A673 (cell line): ENCODE results near the gene PLOD3. TPM values are rescaled to one million over a fixed set of nuclear protein-coding genes. Genes with fewer than 3 reads are reported as not detected.

Experiments used
- BruUV-seq: library from RNA; stranded (reverse); fragments of 400-500 nt; replicated peaks from 2 replicates; lab custom pipeline; 2021; lab: Mats Ljungman, UMichigan
- CTCF ChIA-PET: fragments of 300-600 bp; sonication (Branson Sonifier 250); formaldehyde crosslinking; loops from one replicate; lab custom pipeline; 2022; ENCODE audit warnings: antibody characterized with exemption; lab: Charles Lee
- POLR2A ChIA-PET: fragments of 300-600 bp; sonication (Branson Sonifier 250); formaldehyde crosslinking; loops from one replicate; lab custom pipeline; 2022; ENCODE audit warnings: antibody characterized with exemption; ENCODE audit not compliant: low non-redundant PET; lab: Charles Lee
- DNase-seq: peaks from one replicate; pipeline ENCODE4 v3.0.0-alpha.2; 2015; ENCODE audit warnings: low spot score
- H3K27ac ChIP-seq: fragments of 200-600 bp; sonication (generic); 2 replicates; pipeline ENCODE4 v1.5.1; 2016; ENCODE audit warnings: mixed run types, low read depth, mild to moderate bottlenecking, mixed read lengths, antibody characterized with exemption, low read length; ENCODE audit not compliant: poor library complexity, severe bottlenecking
- H3K27me3 ChIP-seq: fragments of 200-600 bp; sonication (generic); replicated peaks from 2 replicates; pipeline ENCODE4 v1.6.1; 2017; ENCODE audit warnings: mixed run types, low read depth, mild to moderate bottlenecking, mixed read lengths, antibody characterized with exemption, low read length; ENCODE audit not compliant: insufficient read depth, poor library complexity
- H3K36me3 ChIP-seq: fragments of 200-600 bp; sonication (generic); 2 replicates; pipeline ENCODE4 v1.6.1; 2016; ENCODE audit warnings: mixed run types, mild to moderate bottlenecking, mixed read lengths, antibody characterized with exemption, low read length; ENCODE audit not compliant: insufficient read depth, poor library complexity, severe bottlenecking
- H3K4me1 ChIP-seq: fragments of 200-600 bp; sonication (generic); 2 replicates; pipeline ENCODE4 v1.6.1; 2017; ENCODE audit warnings: mixed run types, mild to moderate bottlenecking, mixed read lengths, antibody characterized with exemption, low read length; ENCODE audit not compliant: insufficient read depth, poor library complexity, severe bottlenecking
- H3K4me3 ChIP-seq: fragments of 200-600 bp; sonication (generic); 2 replicates; pipeline ENCODE4 v1.5.1; 2016; ENCODE audit warnings: low read depth, mixed run types, mild to moderate bottlenecking, mixed read lengths, low read length; ENCODE audit not compliant: poor library complexity, severe bottlenecking
- H3K9me3 ChIP-seq: fragments of 200-600 bp; sonication (generic); 2 replicates; pipeline ENCODE4 v1.6.1; 2016; ENCODE audit warnings: mixed run types, low read depth, mild to moderate bottlenecking, mixed read lengths, antibody characterized with exemption, low read length; ENCODE audit not compliant: poor library complexity, severe bottlenecking
- CTCF ChIP-seq: fragments of 300-800, 200-600 bp; sonication (generic); conservative IDR thresholded peaks from 2 replicates; pipeline ENCODE4 v1.5.1; 2017; ENCODE audit warnings: low read depth, mild to moderate bottlenecking, antibody characterized with exemption, low read length, moderate library complexity, mixed read lengths
- EZH2 ChIP-seq: fragments of 200-600 bp; sonication (generic); IDR thresholded peaks from 2 replicates; pipeline ENCODE4 v1.6.1; 2017; ENCODE audit warnings: borderline replicate concordance, low read depth, mild to moderate bottlenecking, mixed read lengths, antibody characterized with exemption, low read length; ENCODE audit not compliant: poor library complexity, severe bottlenecking
- intact Hi-C: fragments of 100-400 bp; cut with micrococcal nuclease; formaldehyde crosslinking; loops from one replicate; pipeline ENCODE4 v1.10.0; 2022; ENCODE audit not compliant: unreplicated experiment
- total RNA-seq: library from RNA; stranded (reverse); gene quantifications from 2 replicates; pipeline ENCODE4 v1.2.3, GENCODE V29; 2021

PLOD3 gene
- total RNA-seq, 1 experiment from 2014 or later = 84.1 TPM

- H3K36me3 ChIP-seq = no peaks in the 10 kb centered on the region
- no peak for TF ChIP-seq EZH2
- TF ChIP-seq CTCF = no peak
- intact Hi-C loops = no loop called here
- no TSS peak for BruUV-seq
- DNase-seq = no peak
- H3K4me3 ChIP-seq = no peak overlapping the region
- no peaks in the 10 kb centered on the region for H3K27me3 ChIP-seq
- ChIA-PET CTCF (no interaction called here), POLR2A (no interaction called here)
- H3K27ac ChIP-seq = no peak overlapping the region
- H3K9me3 ChIP-seq = no peaks in the 10 kb centered on the region
- H3K4me1 ChIP-seq = no peaks in the 10 kb centered on the region
Observed at GRCh38 chr7:101232141-101232850, 14.9 kb upstream of the PLOD3 start.

DNA sequence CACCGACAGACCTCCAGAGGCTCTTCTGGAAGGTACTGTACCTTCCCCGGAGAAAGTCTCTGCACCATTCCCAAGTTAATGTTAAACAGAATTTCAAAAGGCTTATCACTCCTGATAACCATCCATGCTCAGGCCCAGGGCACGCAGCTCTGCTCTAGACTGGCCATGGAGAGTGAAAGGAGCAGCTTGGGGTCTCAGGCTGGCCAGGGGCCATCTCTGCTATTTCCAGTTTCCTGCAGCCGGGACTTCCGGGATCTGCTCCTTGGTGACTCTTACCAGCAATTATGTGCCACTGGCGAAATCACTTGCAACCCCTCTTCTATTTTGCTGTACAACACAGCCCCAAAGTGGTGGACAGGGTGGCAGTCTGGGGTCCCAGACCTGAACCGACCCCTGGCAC, 14.3 kb upstream of the PLOD3 start:
- no peaks in the 10 kb centered on the region for H3K9me3 ChIP-seq
- TF ChIP-seq EZH2 (no peak), CTCF (no peak)
- DNase-seq = no peak
- BruUV-seq = no TSS peak
- no peaks in the 10 kb centered on the region for H3K27me3 ChIP-seq
- H3K4me1 ChIP-seq = no peaks in the 10 kb centered on the region
- CTCF ChIA-PET = no interaction called here
- no peak overlapping the region for H3K27ac ChIP-seq
- intact Hi-C loops = no loop called here
- no peaks in the 10 kb centered on the region for H3K36me3 ChIP-seq
- POLR2A ChIA-PET = no interaction called here
- H3K4me3 ChIP-seq = no peak overlapping the region

- POLR2A ChIA-PET = no interaction called here
Observed at GRCh38 chr7:101226721-101227120, 9.3 kb upstream of the PLOD3 start.

More at GRCh38 chr7:101226721-101227120, 9.3 kb upstream of the PLOD3 start:
- peaks cover 8% of the 10 kb centered on the region for H3K36me3 ChIP-seq
- H3K27me3 ChIP-seq = no peaks in the 10 kb centered on the region
- BruUV-seq = no TSS peak
- TF ChIP-seq EZH2 = no peak
- no peak for TF ChIP-seq CTCF
- no peak overlapping the region for H3K27ac ChIP-seq
- intact Hi-C loops = no loop called here
- no peaks in the 10 kb centered on the region for H3K9me3 ChIP-seq
- CTCF ChIA-PET = no interaction called here
- H3K4me1 ChIP-seq = no peaks in the 10 kb centered on the region
- DNase-seq = no peak
- no peak overlapping the region for H3K4me3 ChIP-seq
